Erythroblast (primary cell): ENCODE data around the gene ATXN2.
"Not testable (repeated sequence)": the region's sequence is repeated elsewhere in the genome, so short reads cannot be mapped to it uniquely, and the experiment has no call there.

Source experiments
- DNase-seq, 2 experiments: peaks; one replicate each; lab custom pipeline; 2025; lab: John Stamatoyannopoulos, UW
- GATA1 ChIP-seq: IDR thresholded peaks from 2 replicates; pipeline ENCODE4 v1.6.1; 2011; ENCODE audit warnings: low read depth, mild to moderate bottlenecking, control low read depth, low read length, moderate library complexity
- POLR2A ChIP-seq: IDR thresholded peaks from 2 replicates; pipeline ENCODE4 v1.6.1; 2011; ENCODE audit warnings: mild to moderate bottlenecking, low read length

ATXN2 gene

DNA sequence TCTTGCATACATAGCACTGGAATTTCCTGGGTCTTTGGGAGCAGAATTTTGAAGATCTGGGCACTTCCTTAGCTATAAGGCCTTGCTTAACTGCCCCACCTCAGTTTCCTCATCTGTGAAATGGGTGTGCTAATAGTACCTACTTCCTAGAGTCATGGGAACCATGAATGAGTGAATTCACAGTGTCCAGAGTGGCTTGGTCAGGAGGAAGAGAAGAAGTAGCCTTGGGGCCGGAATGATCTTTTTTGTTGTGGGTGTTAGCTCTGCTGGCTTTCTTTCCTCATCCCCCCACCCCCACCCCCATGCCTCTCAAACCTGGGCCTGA is 191.0 kb downstream of the ATXN2 start:
- TF ChIP-seq POLR2A (no peak), GATA1 (no peak)
- DNase-seq, result peak in 1 of 2 experiments; percentile 27

DNA sequence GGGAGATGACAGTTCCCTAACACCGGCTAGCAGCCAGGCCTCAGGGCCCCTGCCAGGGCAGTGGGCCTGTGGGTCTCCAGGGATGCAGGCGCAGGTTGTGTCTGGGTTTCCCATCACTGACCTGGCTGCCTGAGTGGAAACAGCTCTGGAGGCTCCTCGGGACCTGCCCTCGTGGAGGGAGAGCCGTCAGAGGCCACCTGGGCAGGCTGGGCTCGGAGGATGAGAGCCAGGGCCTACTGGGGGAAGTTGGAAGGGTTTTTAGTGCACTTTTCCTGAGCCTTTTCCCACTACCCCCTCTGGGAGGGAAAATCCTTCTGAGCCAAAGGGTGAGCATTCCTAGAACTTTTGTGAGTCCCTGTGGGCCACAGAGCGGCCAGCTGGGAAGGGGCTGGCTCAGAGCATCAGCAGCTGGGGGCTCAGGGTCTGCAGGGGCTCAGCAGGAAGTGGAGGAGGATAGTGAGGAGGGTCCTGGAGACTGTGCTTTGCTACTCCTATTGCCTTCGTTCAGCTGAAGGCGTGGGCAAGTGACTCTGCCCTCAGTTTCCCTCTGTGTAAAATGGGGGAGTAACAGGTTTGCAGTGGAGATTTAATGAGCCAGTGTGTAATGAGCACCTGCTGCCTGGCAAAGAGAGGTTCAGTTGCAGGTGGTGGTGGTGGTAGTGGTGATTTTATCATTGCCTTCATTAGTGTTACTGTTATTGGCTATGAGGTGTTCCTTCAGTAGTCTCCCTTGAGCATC is 191.6 kb downstream of the ATXN2 start:
- peak; percentile 14 for TF ChIP-seq POLR2A
- TF ChIP-seq GATA1, result no peak
- DNase-seq, result no peak

DNA sequence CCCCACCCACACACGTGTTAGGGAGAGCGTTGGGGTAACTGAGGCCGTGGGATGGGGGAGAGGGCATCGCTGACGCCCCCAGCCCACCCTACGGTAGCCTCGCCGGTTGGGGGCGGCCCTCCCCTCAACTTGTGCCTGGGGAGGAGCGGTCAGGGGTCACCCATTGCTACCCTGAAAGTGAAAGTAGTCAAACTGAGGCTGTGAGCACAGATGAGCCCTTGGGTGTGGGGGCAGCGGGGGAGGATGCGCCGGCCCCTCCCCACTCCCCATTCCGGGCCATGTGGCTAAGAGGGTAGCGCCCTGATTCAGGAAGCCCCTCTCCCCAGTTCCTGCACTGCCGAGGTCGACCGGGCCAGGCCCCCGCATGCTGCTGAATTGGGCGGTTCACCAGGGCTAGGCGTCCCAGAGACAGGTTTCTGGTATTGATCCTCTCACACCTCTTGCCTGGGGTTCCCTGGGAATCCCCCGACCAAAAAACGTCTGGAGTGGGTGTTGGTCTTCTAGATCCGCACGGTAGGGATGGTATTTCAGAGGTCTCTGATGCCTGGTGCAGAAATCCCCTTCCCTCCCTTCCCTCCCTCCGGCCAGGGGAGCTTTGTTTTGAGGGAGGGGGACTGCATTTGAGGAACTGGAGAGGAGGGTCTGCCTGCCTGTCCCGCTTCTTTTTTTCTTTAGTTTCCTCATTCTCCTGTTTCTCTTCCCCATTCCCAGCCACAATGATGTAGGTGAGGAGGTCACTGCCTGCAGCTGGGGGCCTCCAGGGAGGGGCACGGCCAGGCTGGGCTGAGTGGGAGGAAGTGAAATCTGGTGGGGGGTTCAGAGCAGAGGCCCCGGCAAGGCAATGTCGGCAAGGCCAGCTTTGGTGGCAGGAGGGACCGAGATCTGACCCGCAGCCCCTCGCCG is 192.4 kb downstream of the ATXN2 start:
- peak; percentile 55 to 64 for DNase-seq

DNA sequence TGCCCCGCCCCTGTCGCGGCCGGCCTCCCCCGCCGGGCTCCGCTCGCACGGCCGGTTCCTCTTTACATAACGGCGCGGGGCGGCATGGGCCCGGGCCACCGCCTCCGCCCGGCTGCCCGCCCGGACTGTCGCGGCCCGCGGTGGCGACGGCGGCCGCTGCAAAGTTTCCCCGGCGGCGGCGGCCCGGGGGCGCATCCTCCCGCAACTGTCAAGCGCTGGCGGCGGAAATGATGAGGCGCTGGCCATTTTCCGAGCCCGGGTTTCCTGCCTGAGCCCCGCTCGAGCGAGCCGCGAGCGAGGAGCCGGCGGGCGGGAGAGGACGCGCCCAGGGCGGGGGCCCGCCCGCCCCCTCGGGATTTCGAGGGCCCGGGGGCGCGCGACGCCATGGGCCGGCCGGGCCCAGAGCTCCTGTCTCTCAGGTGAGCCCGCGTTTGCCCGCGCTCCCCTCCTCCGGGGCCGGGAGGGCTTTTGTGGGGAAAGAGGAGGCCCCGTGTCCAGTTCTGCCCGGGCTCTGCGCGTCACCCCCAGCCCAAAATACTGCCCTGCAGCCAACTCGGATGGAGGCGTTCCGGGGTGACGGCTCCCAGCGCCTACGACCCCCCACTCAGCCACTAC is 193.1 kb downstream of the ATXN2 start, which contains the start of gene SH2B3:
Gene SH2B3 (plus strand): TSS at position 65 of the 615 bp plus-strand sequence. CDS start 12,223 bp downstream, outside the sequence.
- no peak for DNase-seq
- TF ChIP-seq GATA1, result no peak
- TF ChIP-seq POLR2A, result peak; percentile 62

More for the DNA sequence above, 192.4 kb downstream of the ATXN2 start:
- TF ChIP-seq POLR2A (no peak), GATA1 (no peak)

DNA sequence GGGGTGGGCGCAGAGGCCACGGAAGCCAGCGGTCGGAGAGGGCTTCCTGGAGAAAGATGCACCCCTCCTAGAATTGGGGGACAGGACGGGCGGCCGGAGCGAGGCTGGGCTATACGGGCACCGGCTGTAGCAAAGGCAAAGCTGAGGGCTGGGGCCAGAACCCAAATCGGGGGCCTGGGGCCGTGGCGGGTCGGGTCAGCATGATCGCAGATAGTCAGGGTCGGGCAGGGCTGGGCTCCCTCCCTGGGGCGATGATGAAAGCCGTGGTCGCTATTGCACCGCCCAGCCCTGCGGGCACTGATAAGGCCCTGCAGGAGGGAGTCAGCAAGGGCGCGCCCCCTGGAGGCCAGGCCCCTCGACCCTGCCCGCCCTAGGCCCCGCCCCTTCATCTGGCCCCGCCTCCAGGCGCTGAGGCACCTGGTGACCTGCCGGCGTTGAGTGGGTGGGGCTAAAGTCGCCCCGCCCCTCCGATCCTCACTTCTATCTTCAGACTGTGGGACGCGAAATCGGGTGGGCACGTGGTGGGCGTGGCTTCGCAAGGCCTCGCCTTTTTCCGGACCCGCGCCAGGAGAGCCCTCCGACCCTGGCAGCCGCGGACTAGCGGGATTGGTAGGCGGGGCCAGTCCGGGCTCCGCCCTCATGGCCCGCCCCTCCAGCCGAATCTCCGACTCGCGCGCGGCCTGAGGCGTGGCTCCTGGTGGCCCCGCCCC is 193.8 kb downstream of the ATXN2 start:
- TF ChIP-seq POLR2A, result peak; percentile 63
- peak; percentile 85 for TF ChIP-seq GATA1
- peak; percentile 100 for DNase-seq

DNA sequence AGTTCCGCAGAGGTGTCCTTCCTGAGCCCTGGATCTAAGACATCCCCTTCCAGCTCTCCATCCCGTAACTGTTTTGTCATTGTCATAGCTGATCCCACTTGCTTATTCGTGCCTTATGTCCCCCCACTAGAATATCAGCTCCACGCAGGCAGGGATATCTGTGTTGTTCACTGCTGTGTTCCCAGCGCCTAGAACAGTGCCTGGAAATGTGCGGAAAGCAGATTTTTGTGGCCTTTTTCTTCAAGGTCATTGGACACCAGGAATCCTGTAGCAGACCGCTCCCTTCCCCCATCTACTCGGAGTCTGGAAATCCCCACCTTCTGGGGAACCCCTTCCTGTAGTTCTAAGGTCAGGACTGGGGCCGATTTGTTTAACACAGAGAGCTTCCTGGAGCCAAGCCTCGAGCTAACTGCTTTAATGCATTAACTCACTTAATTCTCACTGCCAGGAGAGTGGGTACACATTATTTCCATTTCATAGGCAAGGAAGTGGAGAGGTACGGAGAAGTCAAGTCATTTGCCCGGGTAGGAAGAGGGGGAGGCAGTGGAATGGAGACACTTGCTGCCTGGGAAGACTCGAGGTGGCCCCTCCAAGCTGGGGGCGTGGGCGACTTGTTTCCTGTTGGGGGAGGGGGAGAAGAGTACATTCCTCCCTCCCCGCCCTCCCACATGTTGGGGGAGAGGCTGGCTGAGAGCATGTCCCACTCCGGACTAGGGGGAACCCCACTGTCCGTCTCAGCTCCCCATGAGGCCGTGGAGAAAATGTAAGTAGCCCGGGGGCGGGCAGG is 194.6 kb downstream of the ATXN2 start:
- peak; percentile 80 to 83 for DNase-seq
- TF ChIP-seq POLR2A, result peak; percentile 8
- no peak for TF ChIP-seq GATA1

DNA sequence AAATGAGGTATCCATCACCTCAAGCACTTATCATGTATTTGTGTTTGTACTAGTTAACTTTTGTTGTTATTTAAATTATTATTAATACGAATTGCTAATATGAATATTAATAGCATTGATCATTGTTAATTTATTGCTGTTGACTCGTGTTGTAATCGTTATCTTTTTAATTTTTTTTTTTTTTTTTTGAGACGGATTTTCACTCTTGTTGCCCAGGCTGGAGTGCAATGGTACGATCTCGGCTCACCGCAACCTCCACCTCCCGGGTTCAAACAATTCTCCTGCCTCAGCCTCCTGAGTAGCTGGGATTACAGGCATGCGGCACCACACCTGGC is 196.7 kb downstream of the ATXN2 start:
- DNase-seq, result not testable (repeated sequence)
